SU-DHL-6 (cell line): ENCODE measurements around the gene MRPL30.

Experiments
- H2AFZ ChIP-seq: fragments of 200-600 bp; sonication (generic); 2 replicates; pipeline ENCODE4 v1.6.1; 2014; ENCODE audit warnings: low read depth, mild to moderate bottlenecking, moderate library complexity, mixed read lengths, antibody characterized with exemption, low read length; ENCODE audit not compliant: severe bottlenecking
- H3F3A ChIP-seq: fragments of 200-600 bp; shearing (Covaris generic); 2 replicates; pipeline ENCODE4 v1.6.0; 2016; ENCODE audit warnings: antibody characterized with exemption, mild to moderate bottlenecking; ENCODE audit not compliant: insufficient read depth
- H3K27ac ChIP-seq: fragments of 200-600 bp; sonication (generic); 2 replicates; pipeline ENCODE4 v1.5.1; 2016; ENCODE audit warnings: low read depth, mild to moderate bottlenecking, low read length, moderate library complexity, mixed read lengths
- H3K27me3 ChIP-seq: fragments of 200-600 bp; sonication (generic), shearing (Covaris generic); 2 replicates; pipeline ENCODE4 v1.6.0; 2014; ENCODE audit warnings: mild to moderate bottlenecking, low read length
- H3K36me3 ChIP-seq: fragments of 200-600 bp; sonication (generic); 2 replicates; pipeline ENCODE4 v1.6.1; 2014; ENCODE audit warnings: mild to moderate bottlenecking, low read length, mixed read lengths
- H3K4me2 ChIP-seq: fragments of 300-600, 200-600 bp; shearing (Covaris generic), sonication (generic); 2 replicates; pipeline ENCODE4 v1.6.0; 2014; ENCODE audit warnings: low read length, low read depth, mild to moderate bottlenecking; ENCODE audit not compliant: poor library complexity, severe bottlenecking
- H3K4me3 ChIP-seq: fragments of 200-600 bp; sonication (generic); 2 replicates; pipeline ENCODE4 v1.5.1; 2014; ENCODE audit warnings: antibody characterized with exemption, low read length, mild to moderate bottlenecking, mixed read lengths; ENCODE audit not compliant: insufficient read depth, poor library complexity, severe bottlenecking
- H3K79me2 ChIP-seq: fragments of 200-600 bp; sonication (generic); 2 replicates; pipeline ENCODE4 v1.6.1; 2014; ENCODE audit warnings: mild to moderate bottlenecking, low read length, moderate library complexity; ENCODE audit not compliant: insufficient read depth
- H3K9ac ChIP-seq: fragments of 200-600 bp; sonication (generic); 2 replicates; pipeline ENCODE4 v1.7.0; 2014; ENCODE audit warnings: mild to moderate bottlenecking, low read length
- H3K9me2 ChIP-seq: fragments of 200-600 bp; sonication (generic); replicated peaks from 2 replicates; pipeline ENCODE4 v1.6.1; 2014; ENCODE audit warnings: low read length; ENCODE audit not compliant: insufficient read depth
- H3K9me3 ChIP-seq: fragments of 200-600 bp; sonication (generic); 2 replicates; pipeline ENCODE4 v1.6.1; 2014; ENCODE audit warnings: low read length, mixed read lengths; ENCODE audit not compliant: insufficient read depth
- H4K20me1 ChIP-seq: fragments of 200-600 bp; sonication (generic); 2 replicates; pipeline ENCODE4 v1.6.1; 2014; ENCODE audit warnings: low read depth, mild to moderate bottlenecking, antibody characterized with exemption, low read length, moderate library complexity, mixed read lengths
- CTCF ChIP-seq: fragments of 200-600 bp; sonication (generic); IDR thresholded peaks from one replicate; pipeline ENCODE4 v1.5.1; 2017; ENCODE audit warnings: antibody characterized with exemption, mild to moderate bottlenecking, low read length, moderate library complexity; ENCODE audit not compliant: insufficient read depth, poor library complexity, severe bottlenecking
- EZH2phosphoT487 ChIP-seq: fragments of 200-600 bp; sonication (generic), shearing (Covaris generic); conservative IDR thresholded peaks from 2 replicates; pipeline ENCODE4 v1.6.1; 2018; ENCODE audit warnings: mild to moderate bottlenecking, antibody characterized with exemption, low read length, moderate library complexity, mixed read lengths

The MRPL30 gene

GRCh38 chr2:99184811-99185210 is 3.8 kb downstream of the MRPL30 start:
- H3K27ac ChIP-seq: no peak overlapping the region
- H2AFZ ChIP-seq: no peak overlapping the region
- H3K9me2 ChIP-seq: no peaks in the 10 kb centered on the region
- H3K9me3 ChIP-seq: no peaks in the 10 kb centered on the region
- no peak overlapping the region for H3K9ac ChIP-seq
- no peak for TF ChIP-seq EZH2phosphoT487
- TF ChIP-seq CTCF: no peak
- H3K36me3 ChIP-seq: peaks cover 9% of the 10 kb centered on the region; the same call in 1 of the 2 replicates
- H3K4me2 ChIP-seq: no peak overlapping the region
- no peaks in the 10 kb centered on the region for H4K20me1 ChIP-seq
- H3K79me2 ChIP-seq: peaks cover 82% of the 10 kb centered on the region
- H3F3A ChIP-seq: no peaks in the 10 kb centered on the region
- no peaks in the 10 kb centered on the region for H3K27me3 ChIP-seq
- no peak overlapping the region for H3K4me3 ChIP-seq

- TF ChIP-seq EZH2phosphoT487: no peak
- TF ChIP-seq CTCF: no peak
- Histone ChIP-seq H4K20me1 (no peaks in the 10 kb centered on the region), H3K9ac (no peak overlapping the region), H3K36me3 (peaks cover 21% of the 10 kb centered on the region; the same call in 1 of the 2 replicates), H3K4me3 (no peak overlapping the region), H3F3A (no peaks in the 10 kb centered on the region), H2AFZ (no peak overlapping the region), H3K27ac (no peak overlapping the region), H3K27me3 (no peaks in the 10 kb centered on the region), H3K4me2 (no peak overlapping the region), H3K79me2 (peaks cover 68% of the 10 kb centered on the region), H3K9me2 (no peaks in the 10 kb centered on the region), H3K9me3 (no peaks in the 10 kb centered on the region)
Observed at GRCh38 chr2:99187011-99187410, 6.0 kb downstream of the MRPL30 start.

DNA sequence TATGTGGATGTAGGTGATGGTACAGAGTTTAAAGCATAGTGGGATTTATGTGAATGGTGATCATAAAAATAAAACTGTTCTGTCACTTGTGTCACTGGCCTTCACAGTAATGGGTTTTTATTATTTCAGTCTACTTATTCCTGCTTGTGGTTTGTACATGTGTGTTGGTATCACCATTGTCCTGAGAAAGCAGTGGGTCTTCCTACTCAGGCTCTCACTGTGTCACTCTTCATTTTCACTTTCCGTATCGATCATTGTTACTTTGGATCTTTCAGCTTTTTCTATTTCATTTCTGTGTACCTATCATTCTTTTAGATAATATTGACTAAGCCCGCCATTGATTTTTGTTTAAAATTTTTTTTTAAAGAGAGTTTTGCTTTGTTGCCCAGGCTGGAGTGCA is 7.4 kb downstream of the MRPL30 start:
- peaks cover 21% of the 10 kb centered on the region; the same call in 1 of the 2 replicates for H3K36me3 ChIP-seq

More for the DNA sequence above, 7.4 kb downstream of the MRPL30 start:
- Histone ChIP-seq H3K4me2 (no peak overlapping the region), H3K27me3 (no peaks in the 10 kb centered on the region), H3K9me2 (no peaks in the 10 kb centered on the region), H3K79me2 (peaks cover 56% of the 10 kb centered on the region), H3F3A (no peaks in the 10 kb centered on the region), H3K4me3 (no peak overlapping the region), H3K9ac (no peak overlapping the region), H4K20me1 (no peaks in the 10 kb centered on the region), H3K27ac (no peak overlapping the region), H3K9me3 (no peaks in the 10 kb centered on the region), H2AFZ (no peak overlapping the region)
- TF ChIP-seq CTCF: no peak
- TF ChIP-seq EZH2phosphoT487: no peak
